HG03280 (cell line): ENCODE data around the gene SBF2.

Source experiments
- ATAC-seq: cut with Tn5 transposase; IDR thresholded peaks from one replicate; pipeline ENCODE4 v1.9.1; 2021; ENCODE audit warnings: mild to moderate bottlenecking, moderate library complexity; ENCODE audit not compliant: unreplicated experiment

Gene SBF2

GRCh38 chr11:9827708-9828107 is 466.3 kb downstream of the SBF2 start:
- ATAC-seq: no peak

DNA sequence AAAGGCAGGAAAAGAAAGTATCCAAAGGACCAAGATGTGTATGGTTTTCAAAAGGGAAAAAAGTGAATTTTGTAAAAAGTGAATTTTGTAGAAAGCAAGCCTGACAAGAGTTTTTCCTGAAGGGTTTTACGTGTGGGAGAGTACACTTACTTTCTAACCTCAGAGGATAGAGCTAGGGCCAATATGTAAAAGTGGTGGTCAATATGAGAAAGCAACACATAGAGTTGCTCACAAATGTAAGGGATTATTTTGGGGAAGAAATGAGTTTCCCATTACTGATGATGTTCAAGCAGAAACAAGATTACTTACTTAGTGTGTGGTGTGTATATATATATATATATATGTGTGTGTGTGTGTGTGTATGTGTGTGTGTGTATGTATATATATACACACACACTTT is 467.6 kb downstream of the SBF2 start:
- no peak for ATAC-seq

GRCh38 chr11:9825895-9826294 is 468.1 kb downstream of the SBF2 start:
- ATAC-seq: no peak

DNA sequence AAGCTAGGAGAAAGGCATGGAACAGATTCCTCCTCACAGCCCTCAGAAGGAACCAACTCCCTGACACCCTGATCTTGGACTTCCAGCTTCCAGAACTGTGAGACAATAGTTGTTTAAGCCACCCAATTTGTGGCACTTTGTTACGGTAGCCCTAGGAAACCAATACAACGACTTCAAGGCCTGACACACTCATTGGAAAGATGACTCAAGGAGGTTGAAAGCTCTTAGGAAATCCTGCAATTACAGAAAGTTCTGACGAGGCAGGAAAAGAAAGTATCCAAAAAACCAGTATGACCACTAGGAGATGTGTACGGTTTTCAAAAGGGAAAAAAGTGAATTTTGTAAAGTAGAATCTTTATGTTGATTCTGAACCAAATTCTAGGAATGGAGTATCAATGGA is 468.7 kb downstream of the SBF2 start:
- ATAC-seq: no peak

GRCh38 chr11:9823887-9824385 is 470.1 kb downstream of the SBF2 start:
- ATAC-seq: no peak

DNA sequence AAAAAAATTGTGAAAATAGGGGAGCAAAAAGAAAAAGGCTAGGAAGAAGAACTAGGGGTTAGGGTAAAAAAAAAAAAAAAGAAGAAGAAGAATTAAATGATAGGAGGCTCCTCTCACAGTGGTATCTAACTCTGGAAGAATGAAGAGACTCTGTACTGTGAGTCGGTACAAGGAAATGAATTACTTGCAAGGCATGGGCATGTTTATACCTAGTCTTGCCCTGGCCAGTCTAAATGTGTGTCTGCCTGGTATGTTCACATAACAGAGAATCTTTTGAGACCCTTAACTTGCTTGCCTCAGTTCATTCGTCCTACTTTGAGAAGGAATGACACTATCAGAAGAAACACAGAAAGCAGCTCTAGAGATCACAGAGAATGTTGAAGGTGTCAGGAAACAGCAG is 470.6 kb downstream of the SBF2 start:
- no peak for ATAC-seq

- ATAC-seq: no peak
Observed at GRCh38 chr11:9821008-9821752, 472.8 kb downstream of the SBF2 start.

- ATAC-seq: no peak
Observed at GRCh38 chr11:9820260-9820659, 473.8 kb downstream of the SBF2 start.

- ATAC-seq: no peak
Observed at GRCh38 chr11:9817191-9817590, 476.8 kb downstream of the SBF2 start.

- ATAC-seq: no peak
Observed at GRCh38 chr11:9815486-9816136, 478.4 kb downstream of the SBF2 start.

GRCh38 chr11:9814108-9814507 is 479.9 kb downstream of the SBF2 start:
- no peak for ATAC-seq

DNA sequence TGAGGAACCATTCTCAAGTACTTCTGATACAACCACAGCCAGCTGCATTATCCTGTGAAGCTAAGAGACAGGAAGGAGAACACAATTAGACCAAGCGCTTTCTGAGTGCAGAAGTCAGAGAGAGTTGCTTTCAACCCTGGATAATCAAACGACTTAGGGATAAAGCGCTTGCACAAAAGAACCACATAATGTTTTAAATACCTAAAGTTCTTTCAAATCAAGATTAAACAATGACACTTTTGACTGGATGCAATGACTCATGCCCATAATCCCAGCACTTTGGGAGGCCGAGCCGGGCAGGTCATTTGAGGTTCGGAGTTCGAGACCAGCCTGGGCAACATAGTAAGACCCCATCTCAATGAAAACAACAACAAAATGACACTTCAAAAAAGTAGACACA is 485.1 kb downstream of the SBF2 start:
- no peak for ATAC-seq

DNA sequence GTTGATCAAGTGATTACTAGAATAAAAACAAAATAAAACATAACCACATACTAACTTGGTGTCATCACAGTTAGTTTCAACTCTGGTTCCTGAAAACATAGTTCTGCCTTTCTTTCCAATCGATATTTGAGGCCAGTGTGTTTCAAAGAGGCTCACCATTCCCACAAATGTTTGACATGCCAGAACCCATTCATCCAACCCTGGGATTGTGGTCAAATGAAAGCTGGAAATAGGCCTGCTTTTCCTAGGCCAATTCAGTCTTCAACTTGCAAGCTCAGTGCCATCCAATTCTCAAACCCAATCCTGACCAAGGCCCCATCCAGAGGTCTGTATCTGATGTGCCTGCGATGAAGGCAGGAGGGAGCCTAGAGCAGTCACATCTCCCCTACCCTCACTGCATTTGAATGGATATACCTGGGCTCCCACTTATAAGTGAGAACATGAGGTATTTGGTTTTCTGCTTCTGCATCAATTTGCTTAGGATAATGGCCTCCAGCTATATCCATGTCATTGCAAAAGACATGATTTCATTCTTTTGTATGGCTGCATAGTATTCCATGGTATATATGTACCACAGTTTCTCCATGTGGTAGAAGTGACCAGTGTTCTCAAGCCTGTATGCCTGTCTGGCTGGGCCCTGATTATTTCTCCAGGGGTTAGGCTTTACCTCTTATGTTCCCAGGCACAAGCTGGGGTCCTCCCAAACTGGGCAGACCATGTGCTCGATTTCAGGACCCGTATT is 486.9 kb downstream of the SBF2 start:
- no peak for ATAC-seq

GRCh38 chr11:9804419-9804902 is 489.6 kb downstream of the SBF2 start:
- ATAC-seq: no peak

DNA sequence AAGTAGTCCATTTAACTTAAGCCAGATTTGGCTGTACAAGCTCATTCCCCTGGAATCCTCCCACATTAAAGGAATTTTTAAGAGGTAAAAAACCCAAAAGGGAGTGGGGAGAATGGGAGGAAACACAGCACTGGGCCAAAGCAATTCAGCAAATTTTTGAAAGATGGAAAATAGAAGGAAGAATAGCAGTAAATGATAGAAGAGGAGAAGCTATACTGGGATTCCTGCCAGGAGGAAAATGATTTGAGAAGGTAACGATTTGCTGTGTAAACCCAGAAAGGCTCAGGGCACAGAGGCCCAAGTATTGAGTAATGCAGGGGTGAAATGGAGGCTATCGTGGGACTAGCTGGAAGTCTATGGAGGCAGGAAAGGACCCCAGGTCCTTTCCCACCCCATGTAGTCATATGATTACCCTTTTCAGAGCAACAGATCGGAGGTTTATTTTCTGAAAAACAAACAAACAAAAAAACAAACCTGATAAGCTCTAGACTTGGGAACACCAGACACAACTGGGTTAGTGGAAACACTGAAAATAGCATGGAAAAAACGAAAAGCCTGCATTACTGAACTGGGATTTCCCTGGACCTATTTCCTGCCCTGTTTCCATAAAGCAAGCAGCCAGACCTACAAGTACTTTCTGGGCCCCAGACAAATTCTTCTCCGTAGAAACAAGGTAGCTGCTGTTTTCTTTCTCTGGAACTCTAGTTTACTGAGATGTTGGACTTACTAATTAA is 490.2 kb downstream of the SBF2 start:
- no peak for ATAC-seq

- ATAC-seq: no peak
Observed at GRCh38 chr11:9802291-9802861, 491.6 kb downstream of the SBF2 start.

DNA sequence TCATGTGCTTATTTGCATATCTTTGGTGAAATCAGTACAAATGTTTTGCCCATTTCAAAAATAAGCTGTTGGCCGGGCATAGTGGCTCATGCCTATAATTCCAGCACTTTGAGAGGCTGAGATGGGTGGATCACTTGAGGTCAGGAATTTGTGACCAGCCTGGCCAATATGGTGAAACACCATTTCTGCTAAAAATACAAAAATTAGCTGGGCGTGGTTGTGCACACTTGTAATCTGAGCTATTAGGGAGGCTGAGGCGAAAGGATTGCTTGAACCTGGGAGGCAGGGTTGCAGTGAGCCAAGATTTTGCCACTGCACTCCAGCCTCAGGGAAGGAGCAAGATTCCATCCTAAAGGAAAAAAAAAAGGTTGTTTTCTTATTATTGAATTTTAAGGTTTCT is 494.1 kb downstream of the SBF2 start:
- no peak for ATAC-seq

GRCh38 chr11:9797300-9797699 is 496.7 kb downstream of the SBF2 start:
- no peak for ATAC-seq

DNA sequence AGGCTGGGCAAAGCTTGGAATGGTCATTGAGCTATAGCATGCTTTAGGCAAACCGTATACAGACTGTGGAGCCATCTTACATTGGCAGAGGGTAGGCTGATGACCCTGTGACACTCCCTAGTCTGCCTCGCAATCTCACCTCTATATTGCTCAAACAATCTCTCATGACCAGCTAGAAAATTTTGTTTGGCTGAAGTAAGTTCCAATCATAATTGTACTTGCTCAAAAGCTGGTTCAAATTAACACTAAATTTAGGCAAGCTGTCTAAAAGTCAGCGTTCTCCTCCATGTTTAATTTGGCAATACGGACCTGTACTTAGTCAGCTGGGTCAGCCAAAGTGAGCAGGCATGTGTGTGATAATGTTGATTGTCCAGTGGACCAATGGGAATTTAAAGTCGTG is 497.2 kb downstream of the SBF2 start:
- ATAC-seq: no peak

- no peak for ATAC-seq
Observed at GRCh38 chr11:9796266-9796665, 497.8 kb downstream of the SBF2 start.

DNA sequence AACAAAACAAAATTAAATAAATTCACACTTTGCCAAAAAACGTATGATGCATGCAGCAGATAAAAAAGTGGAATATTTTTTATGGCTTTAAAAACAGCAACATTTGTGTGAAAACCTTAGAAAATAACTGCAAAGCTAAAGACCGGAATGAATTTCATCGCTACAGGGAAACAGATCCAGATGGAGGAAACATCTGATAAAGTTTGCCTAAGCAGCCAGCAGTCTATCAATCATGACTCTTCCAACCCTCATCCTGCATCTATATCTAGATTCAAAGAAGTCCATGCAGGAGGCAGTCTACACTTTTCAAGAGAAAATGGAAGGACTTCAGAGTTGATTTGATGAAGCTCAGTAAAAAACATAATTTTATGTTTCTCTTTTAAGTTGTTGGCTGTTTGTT is 503.3 kb downstream of the SBF2 start:
- no peak for ATAC-seq
